Nephron progenitor cell (in vitro differentiated cells): ENCODE results near the gene POU6F2.

Source experiments
- DNase-seq: peaks from one replicate; pipeline ENCODE4 v3.0.0; 2021
- H3K27ac Mint-ChIP-seq: 2 replicates; pipeline ENCODE4 v1.8.0; 2021; ENCODE audit warnings: mild to moderate bottlenecking, moderate library complexity, mixed read lengths
- H3K27me3 Mint-ChIP-seq: 2 replicates; pipeline ENCODE4 v1.8.0; 2021; ENCODE audit warnings: mild to moderate bottlenecking, low read depth, mixed read lengths; ENCODE audit not compliant: poor library complexity
- H3K36me3 Mint-ChIP-seq: 2 replicates; pipeline ENCODE4 v1.8.0; 2021; ENCODE audit warnings: low read depth, mixed read lengths
- H3K4me1 Mint-ChIP-seq: 2 replicates; pipeline ENCODE4 v1.8.0; 2021; ENCODE audit warnings: mixed read lengths
- H3K4me3 Mint-ChIP-seq: 2 replicates; pipeline ENCODE4 v1.8.0; 2021; ENCODE audit warnings: mild to moderate bottlenecking, moderate library complexity, mixed read lengths
- H3K9me3 Mint-ChIP-seq: 2 replicates; pipeline ENCODE4 v1.8.0; 2021; ENCODE audit warnings: mild to moderate bottlenecking, moderate library complexity, mixed read lengths
- CTCF ChIP-seq: fragments of 200-600 bp; sonication (generic); IDR thresholded peaks from 2 replicates; pipeline ENCODE4 v1.5.0; 2021; ENCODE audit warnings: antibody characterized with exemption

Gene POU6F2

DNA sequence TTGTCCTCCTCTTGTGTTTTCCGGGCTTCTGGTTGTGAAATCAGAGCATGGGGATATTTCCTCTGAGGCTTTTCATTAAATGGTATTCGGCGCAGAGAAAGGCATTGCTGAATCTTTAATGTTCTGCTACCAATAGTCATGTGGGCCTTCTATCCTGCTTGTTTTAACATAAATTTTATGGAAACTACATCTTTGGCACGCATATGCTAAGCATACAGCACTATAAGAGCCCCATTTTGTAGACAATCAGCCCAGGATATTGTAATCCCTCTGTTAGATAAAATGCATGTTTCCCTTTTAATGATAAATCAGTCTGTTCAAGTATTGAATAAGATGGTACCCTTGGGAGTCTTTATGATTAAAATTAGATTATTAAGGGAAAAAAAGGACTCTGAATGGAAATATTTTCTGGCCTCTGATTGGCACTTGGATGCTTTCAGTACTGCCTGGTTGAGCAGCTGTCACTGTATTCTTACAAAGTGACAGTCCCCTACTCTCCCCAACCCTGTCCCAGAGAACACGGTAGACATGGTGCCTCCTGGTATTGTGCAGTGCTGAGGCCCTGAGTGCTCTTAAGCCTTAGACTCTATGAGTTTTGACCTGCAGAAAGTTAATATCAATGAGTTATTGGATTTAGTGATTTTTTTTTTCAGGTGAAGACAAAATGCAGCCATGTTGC, 256.3 kb downstream of the POU6F2 start:
- Mint-ChIP-seq H3K27ac (no peak overlapping the region), H3K36me3 (no peaks in the 10 kb centered on the region), H3K4me3 (no peak overlapping the region), H3K27me3 (no peaks in the 10 kb centered on the region), H3K4me1 (peaks cover 10% of the 10 kb centered on the region), H3K9me3 (no peaks in the 10 kb centered on the region)
- no peak for TF ChIP-seq CTCF
- no peak for DNase-seq

DNA sequence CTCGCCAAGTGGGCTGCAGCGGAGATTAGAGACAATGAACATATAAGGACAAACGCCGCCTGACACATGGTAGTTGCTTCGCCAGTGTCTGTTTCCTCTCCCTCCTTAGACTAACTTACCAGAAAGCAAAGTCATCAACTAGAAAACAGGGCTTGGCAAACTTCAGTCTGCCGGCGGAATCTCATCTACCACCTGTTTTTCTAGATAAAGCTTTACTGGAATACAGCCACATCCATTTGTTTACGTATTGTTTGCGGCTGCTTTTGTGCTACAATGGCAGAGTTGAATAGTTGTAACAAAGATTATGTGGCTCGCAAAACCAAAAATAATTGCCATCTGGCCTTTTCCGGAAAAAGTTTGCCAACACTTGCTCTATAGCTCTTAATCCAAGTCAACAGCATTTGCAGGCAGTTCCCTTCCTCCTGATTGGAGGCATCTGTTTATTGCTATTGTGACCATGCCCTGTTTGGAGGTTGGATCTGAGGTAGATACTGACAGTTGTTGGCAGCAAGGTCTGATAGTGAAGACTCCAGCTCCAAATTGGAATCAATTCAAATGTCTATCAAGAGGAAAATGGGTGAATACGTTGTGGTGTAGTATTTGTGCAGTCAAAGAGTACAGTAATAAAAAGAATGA, 260.6 kb downstream of the POU6F2 start:
- H3K27ac Mint-ChIP-seq = no peak overlapping the region
- H3K9me3 Mint-ChIP-seq = peaks cover 18% of the 10 kb centered on the region
- no peaks in the 10 kb centered on the region for H3K27me3 Mint-ChIP-seq
- no peak overlapping the region for H3K4me3 Mint-ChIP-seq
- peaks cover 12% of the 10 kb centered on the region for H3K36me3 Mint-ChIP-seq
- peaks cover 5% of the 10 kb centered on the region for H3K4me1 Mint-ChIP-seq
- DNase-seq = no peak
- TF ChIP-seq CTCF = no peak

- H3K9me3 Mint-ChIP-seq = peaks cover 18% of the 10 kb centered on the region
- H3K4me1 Mint-ChIP-seq = no peaks in the 10 kb centered on the region
- H3K27ac Mint-ChIP-seq = no peak overlapping the region
- H3K4me3 Mint-ChIP-seq = no peak overlapping the region
- no peak for DNase-seq
- peaks cover 12% of the 10 kb centered on the region for H3K36me3 Mint-ChIP-seq
- H3K27me3 Mint-ChIP-seq = no peaks in the 10 kb centered on the region
- no peak for TF ChIP-seq CTCF
These were observed 263.2 kb downstream of the POU6F2 start for GRCh38 chr7:39240864-39241263.

GRCh38 chr7:39247576-39247975, 269.9 kb downstream of the POU6F2 start:
- peaks cover 3% of the 10 kb centered on the region for H3K36me3 Mint-ChIP-seq
- H3K4me1 Mint-ChIP-seq = no peaks in the 10 kb centered on the region
- H3K9me3 Mint-ChIP-seq = peaks cover 3% of the 10 kb centered on the region
- H3K27ac Mint-ChIP-seq = no peak overlapping the region
- TF ChIP-seq CTCF = no peak
- no peak for DNase-seq
- H3K27me3 Mint-ChIP-seq = peaks cover 2% of the 10 kb centered on the region
- no peak overlapping the region for H3K4me3 Mint-ChIP-seq

- Mint-ChIP-seq H3K9me3 (no peaks in the 10 kb centered on the region), H3K4me3 (no peak overlapping the region), H3K4me1 (no peaks in the 10 kb centered on the region), H3K27me3 (peaks cover 2% of the 10 kb centered on the region), H3K36me3 (no peaks in the 10 kb centered on the region), H3K27ac (no peak overlapping the region)
- DNase-seq = no peak
- no peak for TF ChIP-seq CTCF
These were observed 270.5 kb downstream of the POU6F2 start for GRCh38 chr7:39248041-39248691.
